GM18511 (cell line): Measurements from ENCODE around the gene AVPR2.
A peak's percentile ranks its signal among the peaks of the same experiment; 100 is the strongest.

Experiments
- ATAC-seq: cut with Tn5 transposase; IDR thresholded peaks from one replicate; pipeline ENCODE4 v1.9.1; 2021; ENCODE audit warnings: mild to moderate bottlenecking, moderate library complexity; ENCODE audit not compliant: unreplicated experiment

AVPR2 gene

GRCh38 chrX:153884590-153884989, 19.9 kb upstream of the AVPR2 start:
- ATAC-seq: no peak

GRCh38 chrX:153885208-153885787, 19.2 kb upstream of the AVPR2 start:
- ATAC-seq: no peak

GRCh38 chrX:153885968-153886903, 18.2 kb upstream of the AVPR2 start, which contains the start of gene L1CAM:
Gene L1CAM, minus strand, starts transcription at chrX:153886173. Its CDS starts 10,337 bp downstream, at chrX:153875836.
- no peak for ATAC-seq

- no peak for ATAC-seq
Observed at GRCh38 chrX:153886915-153887314, 17.6 kb upstream of the AVPR2 start.

GRCh38 chrX:153887385-153887784, 17.1 kb upstream of the AVPR2 start:
- ATAC-seq: no peak

- ATAC-seq: no peak
Observed at GRCh38 chrX:153888344-153888743, 16.1 kb upstream of the AVPR2 start.

- ATAC-seq: no peak
Observed at GRCh38 chrX:153889123-153889522, 15.3 kb upstream of the AVPR2 start.

- ATAC-seq: no peak
Observed at GRCh38 chrX:153897899-153898298, 6.6 kb upstream of the AVPR2 start.

- ATAC-seq: peak; percentile 81
Observed at GRCh38 chrX:153900831-153901752, 3.4 kb upstream of the AVPR2 start.

- ATAC-seq: no peak
Observed at GRCh38 chrX:153901753-153902140, 2.7 kb upstream of the AVPR2 start.

GRCh38 chrX:153902385-153902784, 2.1 kb upstream of the AVPR2 start:
- no peak for ATAC-seq

- ATAC-seq: no peak
Observed at GRCh38 chrX:153903238-153903980, 1.1 kb upstream of the AVPR2 start.

- ATAC-seq: no peak
Observed at GRCh38 chrX:153905481-153906095, 1.1 kb downstream of the AVPR2 start.

- no peak for ATAC-seq
Observed at GRCh38 chrX:153906126-153906917, 1.8 kb downstream of the AVPR2 start.

- ATAC-seq: no peak
Observed at GRCh38 chrX:153907456-153907855, 3.0 kb downstream of the AVPR2 start.

- ATAC-seq: no peak
Observed at GRCh38 chrX:153908219-153908860, 3.9 kb downstream of the AVPR2 start.

- ATAC-seq: peak; percentile 47
Observed at GRCh38 chrX:153909024-153909979, 4.8 kb downstream of the AVPR2 start.

- no peak for ATAC-seq
Observed at GRCh38 chrX:153909980-153910360, 5.5 kb downstream of the AVPR2 start.
